SK-N-SH (cell line): ENCODE results near the gene MCM9. TPM values are rescaled to one million over a fixed set of nuclear protein-coding genes. Genes with fewer than 3 reads are reported as not detected.

Experiments
- CTCF ChIA-PET: fragments of 300-600, 350-600 bp; formaldehyde crosslinking; extraction: SDS; loops from one replicate; lab custom pipeline; 2021; lab: Yijun Ruan, JAX
- POLR2A ChIA-PET: fragments of 350-600 bp; sonication (Branson Sonifier 250); formaldehyde crosslinking; extraction: SDS; loops from one replicate; lab custom pipeline; 2020; ENCODE audit warnings: antibody characterized with exemption, inconsistent platforms; lab: Yijun Ruan, JAX
- DNase-seq: peaks from one replicate; pipeline ENCODE4 v3.0.0; 2012
- H2AFZ ChIP-seq: fragments of 200-600 bp; sonication (generic); 2 replicates; pipeline ENCODE4 v1.8.1; 2016; ENCODE audit warnings: antibody characterized with exemption, mild to moderate bottlenecking, low read depth
- H3F3A ChIP-seq: fragments of 200-600 bp; sonication (generic); replicated peaks from 2 replicates; pipeline ENCODE3; 2016; ENCODE audit warnings: antibody characterized with exemption, mild to moderate bottlenecking; ENCODE audit not compliant: insufficient read depth
- H3K27ac ChIP-seq, 2 experiments: fragments of 200-500 bp in 1 of 2; fragments of 200-600 bp in 1 of 2; sonication (Bioruptor generic) in 1 of 2; sonication (generic), shearing (Covaris generic) in 1 of 2; 2 replicates each; pipeline versions ENCODE4 v1.5.1 to v1.6.1; 2014 to 2016; ENCODE audit warnings: low read depth in 2 of 2, inconsistent platforms in 1 of 2, low read length in 1 of 2, mild to moderate bottlenecking in 1 of 2, mixed read lengths in 1 of 2
- H3K27me3 ChIP-seq: fragments of 200-600 bp; sonication (generic), shearing (Covaris generic); 2 replicates; pipeline ENCODE4 v1.6.1; 2016; ENCODE audit warnings: mixed run types; ENCODE audit not compliant: insufficient read depth
- H3K36me3 ChIP-seq, 2 experiments: fragments of 200-500 bp in 1 of 2; fragments of 200-600 bp in 1 of 2; sonication (Bioruptor generic) in 1 of 2; sonication (generic) in 1 of 2; replicated peaks in 1 of 2; 2 replicates each; pipeline versions ENCODE3 to v1.5.1; 2014 to 2016; ENCODE audit warnings: low read length in 1 of 2, mild to moderate bottlenecking in 1 of 2; ENCODE audit not compliant: insufficient read depth in 2 of 2, control insufficient read depth in 1 of 2
- H3K4me1 ChIP-seq, 2 experiments: fragments of 200-500 bp in 1 of 2; fragments of 200-600 bp in 1 of 2; sonication (Bioruptor generic) in 1 of 2; sonication (generic), shearing (Covaris generic) in 1 of 2; 2 replicates each; pipeline versions ENCODE4 v1.5.1 to v1.6.1; 2014 to 2016; ENCODE audit warnings: low read depth in 1 of 2, low read length in 1 of 2, mixed run types in 1 of 2; ENCODE audit not compliant: insufficient read depth in 2 of 2, control insufficient read depth in 1 of 2
- H3K4me2 ChIP-seq: fragments of 200-600 bp; sonication (generic), shearing (Covaris generic); 2 replicates; pipeline ENCODE4 v1.6.1; 2017; ENCODE audit warnings: mixed run types
- H3K4me3 ChIP-seq, 2 experiments: fragments of 200-500 bp in 1 of 2; fragments of 200-600 bp in 1 of 2; sonication (Bioruptor generic) in 1 of 2; sonication (generic), shearing (Covaris generic) in 1 of 2; 2 replicates each; pipeline versions ENCODE4 v1.5.1 to v1.8.1; 2014 to 2016; ENCODE audit warnings: low read depth in 2 of 2, inconsistent platforms in 1 of 2, low read length in 1 of 2, mild to moderate bottlenecking in 1 of 2, mixed read lengths in 1 of 2, moderate library complexity in 1 of 2
- H3K79me2 ChIP-seq: fragments of 200-600 bp; sonication (generic); 2 replicates; pipeline ENCODE4 v1.8.1; 2017; ENCODE audit warnings: mild to moderate bottlenecking; ENCODE audit not compliant: insufficient read depth
- H3K9ac ChIP-seq: fragments of 200-600 bp; sonication (generic); 2 replicates; pipeline ENCODE4 v1.6.1; 2017; ENCODE audit warnings: mixed run types
- H3K9me2 ChIP-seq: fragments of 200-600 bp; sonication (generic); 2 replicates; pipeline ENCODE4 v1.6.1; 2017; ENCODE audit warnings: mixed run types
- H3K9me3 ChIP-seq: fragments of 200-600 bp; sonication (generic); 2 replicates; pipeline ENCODE4 v1.6.1; 2017; ENCODE audit warnings: mixed run types, mild to moderate bottlenecking, moderate library complexity
- H4K20me1 ChIP-seq: fragments of 200-600 bp; sonication (generic); 2 replicates; pipeline ENCODE4 v1.6.1; 2017; ENCODE audit warnings: mild to moderate bottlenecking, mixed run types; ENCODE audit not compliant: insufficient read depth
- CHD2 ChIP-seq: fragments of 150-350 bp; IDR thresholded peaks from 2 replicates; pipeline ENCODE4 v1.6.1; 2018; ENCODE audit warnings: low read length; ENCODE audit not compliant: partially characterized antibody
- CTCF ChIP-seq: fragments of 200-600 bp; sonication (generic); IDR thresholded peaks from 2 replicates; pipeline ENCODE4 v1.6.1; 2017; ENCODE audit warnings: antibody characterized with exemption, mild to moderate bottlenecking, moderate library complexity
- ELF1 ChIP-seq: IDR thresholded peaks from 2 replicates; pipeline ENCODE4 v1.4.0; 2012
- EZH2phosphoT487 ChIP-seq: fragments of 200-600 bp; sonication (generic); IDR thresholded peaks from 2 replicates; pipeline ENCODE4 v1.6.1; 2017; ENCODE audit warnings: low read depth, mixed run types, mild to moderate bottlenecking, antibody characterized with exemption, moderate library complexity, borderline replicate concordance
- FOSL2 ChIP-seq: IDR thresholded peaks from 2 replicates; pipeline ENCODE4 v1.4.0; 2012; ENCODE audit warnings: low read depth, mild to moderate bottlenecking, moderate library complexity, borderline replicate concordance
- FOXM1 ChIP-seq: IDR thresholded peaks from 2 replicates; pipeline ENCODE4 v1.4.0; 2012; ENCODE audit warnings: low read depth, mild to moderate bottlenecking
- GABPA ChIP-seq: IDR thresholded peaks from 2 replicates; pipeline ENCODE4 v1.4.0; 2012; ENCODE audit warnings: low read depth, mild to moderate bottlenecking
- GATA2 ChIP-seq: sonication (generic); formaldehyde crosslinking; IDR thresholded peaks from 2 replicates; pipeline ENCODE4 v1.5.0; 2020; ENCODE audit warnings: mild to moderate bottlenecking, missing genetic modification reagents
- IRF3 ChIP-seq: fragments of 150-350 bp; IDR thresholded peaks from 2 replicates; pipeline ENCODE4 v1.6.1; 2016; ENCODE audit warnings: mild to moderate bottlenecking, low read depth, low read length
- JUND ChIP-seq: IDR thresholded peaks from 2 replicates; pipeline ENCODE4 v1.4.0; 2012
- MAX ChIP-seq: IDR thresholded peaks from 2 replicates; pipeline ENCODE4 v1.4.0; 2012; ENCODE audit warnings: low read depth
- MEF2A ChIP-seq: IDR thresholded peaks from 2 replicates; pipeline ENCODE4 v1.4.0; 2012; ENCODE audit warnings: low read depth, borderline replicate concordance
- NRF1 ChIP-seq: IDR thresholded peaks from 2 replicates; pipeline ENCODE4 v1.6.1; 2012; ENCODE audit warnings: low read depth, mild to moderate bottlenecking, low read length
- RAD21 ChIP-seq: IDR thresholded peaks from 2 replicates; pipeline ENCODE4 v1.6.1; 2012; ENCODE audit warnings: mild to moderate bottlenecking, low read length
- RCOR1 ChIP-seq: fragments of 150-350 bp; IDR thresholded peaks from 2 replicates; pipeline ENCODE4 v1.6.1; 2017; ENCODE audit warnings: antibody characterized with exemption, low read length
- RXRA ChIP-seq: IDR thresholded peaks from 2 replicates; pipeline ENCODE4 v1.4.0; 2012; ENCODE audit warnings: low read depth, mild to moderate bottlenecking, borderline replicate concordance
- SIN3A ChIP-seq: IDR thresholded peaks from 2 replicates; pipeline ENCODE4 v1.6.1; 2012; ENCODE audit warnings: low read depth, mild to moderate bottlenecking, low read length, moderate library complexity, borderline replicate concordance
- SMC3 ChIP-seq: IDR thresholded peaks from 2 replicates; pipeline ENCODE4 v1.6.1; 2012; ENCODE audit warnings: low read depth, low read length, improper control_type of control experiment
- TAF1 ChIP-seq: IDR thresholded peaks from 2 replicates; pipeline ENCODE4 v1.6.1; 2012; ENCODE audit warnings: low read depth, mild to moderate bottlenecking, low read length, moderate library complexity, borderline replicate concordance
- TEAD4 ChIP-seq: IDR thresholded peaks from 2 replicates; pipeline ENCODE4 v1.4.0; 2012; ENCODE audit warnings: mild to moderate bottlenecking, borderline replicate concordance; ENCODE audit not compliant: insufficient read depth
- USF2 ChIP-seq: fragments of 150-350 bp; IDR thresholded peaks from 2 replicates; pipeline ENCODE4 v1.6.1; 2017; ENCODE audit warnings: antibody characterized with exemption, low read length, low read depth, borderline replicate concordance
- YY1 ChIP-seq: IDR thresholded peaks from 2 replicates; pipeline ENCODE4 v1.4.0; 2012; ENCODE audit warnings: low read depth, mild to moderate bottlenecking
- WGBS: methylation state at CpG from one replicate; pipeline ENCODE4 v1.1.6; 2017; ENCODE audit warnings: low lambda C conversion rate; 5-methylcytosine and 5-hydroxymethylcytosine counted together
- polyA plus RNA-seq, 3 experiments: library from polyadenylated mRNA; depleted of rRNA; stranded (reverse); fragments of >200 nt; gene quantifications; 2 replicates each; pipeline ENCODE4 v1.2.3, GENCODE V29; 2012
- TF ChIP-seq, protein P1 (sequence below): IDR thresholded peaks from 2 replicates; pipeline ENCODE4 v1.4.0; 2012; ENCODE audit warnings: low read depth, borderline replicate concordance

MCM9 gene
- polyA plus RNA-seq, 1 of the 3 experiments (the other 2 are of a cell fraction), result 1.7 TPM

GRCh38 chr6:118894425-118895260, 40.3 kb downstream of the MCM9 start (continued):
- TF ChIP-seq CTCF (no peak), RAD21 (no peak), YY1 (peak; percentile 64), ELF1 (no peak), SIN3A (0 out of 2 replicates have a peak, but pooled peaks have one; percentile 18)

GRCh38 chr6:118893807-118894424, 41.0 kb downstream of the MCM9 start, which contains the start of gene ASF1A:
TSS of gene ASF1A (plus strand) at chr6:118894152. CDS start at chr6:118894414, 262 bp downstream.
- H3K27ac ChIP-seq, result peak within 1 kb of the TSS; percentile 74 to 92
- WGBS, result 4% methylated on average over 33 of the region's 51 CpGs
- H2AFZ ChIP-seq, result peak within 1 kb of the TSS; percentile 90
- H3K9ac ChIP-seq, result peak within 1 kb of the TSS; percentile 87
- CTCF ChIA-PET, result interaction anchor here (0.8 to 2.7 kb wide), 6 partner anchors 11 to 328 kb away, joined by 3 to 15 read pairs (median 4); no protein-coding TSS in a partner anchor
- no peaks in the 10 kb centered on the region for H3K9me3 ChIP-seq
- H4K20me1 ChIP-seq, result no peaks in the 10 kb centered on the region
- H3K27me3 ChIP-seq, result no peaks in the 10 kb centered on the region
- peak within 1 kb of the TSS; percentile 88 for H3K4me2 ChIP-seq
- H3K4me1 ChIP-seq, result peaks cover 7 to 20% of the 10 kb centered on the region in 2 experiments; a peak in 3 of 4 replicates
- H3F3A ChIP-seq, result peaks cover 18% of the 10 kb centered on the region
- no peaks in the 10 kb centered on the region for H3K9me2 ChIP-seq
- H3K79me2 ChIP-seq, result peaks cover 44% of the 10 kb centered on the region
- peak within 1 kb of the TSS; percentile 96 to 98 for H3K4me3 ChIP-seq
- peak; percentile 93 for DNase-seq
- H3K36me3 ChIP-seq, result peaks cover 8 to 10% of the 10 kb centered on the region in 2 experiments
- POLR2A ChIA-PET, result interaction anchor here (0.6 to 1.7 kb wide), 2 partner anchors 41 to 229 kb away, joined by 3 to 8 read pairs; partner anchors contain the start of gene MCM9
- no peak for TF ChIP-seq IRF3
- peak; percentile 68; the same call in 1 of the 2 replicates for TF ChIP-seq SIN3A
- TF ChIP-seq GATA2 (CRISPR knock-in tag), result no peak
- TF ChIP-seq EZH2phosphoT487, result no peak
- peak; percentile 51 for TF ChIP-seq SMC3
- peak; percentile 47; the same call in 1 of the 2 replicates for TF ChIP-seq RCOR1
- TF ChIP-seq ELF1, result no peak
- TF ChIP-seq TAF1, result peak; percentile 85
- TF ChIP-seq FOXM1, result no peak
- TF ChIP-seq MAX, result no peak; the same call in 1 of the 2 replicates
- TF ChIP-seq GABPA, result 0 out of 2 replicates have a peak, but pooled peaks have one; percentile 20
- peak; percentile 73 for TF ChIP-seq CHD2
- TF ChIP-seq YY1, result peak; percentile 47; the same call in 1 of the 2 replicates
- peak; percentile 44; the same call in 1 of the 2 replicates for TF ChIP-seq NRF1
- no peak for TF ChIP-seq JUND
- peak; percentile 49 for TF ChIP-seq RAD21
- TF ChIP-seq TEAD4, result no peak
- no peak for TF ChIP-seq MEF2A
- no peak for TF ChIP-seq FOSL2
- TF ChIP-seq, protein P1, sequence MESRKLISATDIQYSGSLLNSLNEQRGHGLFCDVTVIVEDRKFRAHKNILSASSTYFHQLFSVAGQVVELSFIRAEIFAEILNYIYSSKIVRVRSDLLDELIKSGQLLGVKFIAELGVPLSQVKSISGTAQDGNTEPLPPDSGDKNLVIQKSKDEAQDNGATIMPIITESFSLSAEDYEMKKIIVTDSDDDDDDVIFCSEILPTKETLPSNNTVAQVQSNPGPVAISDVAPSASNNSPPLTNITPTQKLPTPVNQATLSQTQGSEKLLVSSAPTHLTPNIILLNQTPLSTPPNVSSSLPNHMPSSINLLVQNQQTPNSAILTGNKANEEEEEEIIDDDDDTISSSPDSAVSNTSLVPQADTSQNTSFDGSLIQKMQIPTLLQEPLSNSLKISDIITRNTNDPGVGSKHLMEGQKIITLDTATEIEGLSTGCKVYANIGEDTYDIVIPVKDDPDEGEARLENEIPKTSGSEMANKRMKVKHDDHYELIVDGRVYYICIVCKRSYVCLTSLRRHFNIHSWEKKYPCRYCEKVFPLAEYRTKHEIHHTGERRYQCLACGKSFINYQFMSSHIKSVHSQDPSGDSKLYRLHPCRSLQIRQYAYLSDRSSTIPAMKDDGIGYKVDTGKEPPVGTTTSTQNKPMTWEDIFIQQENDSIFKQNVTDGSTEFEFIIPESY, result no peak
- TF ChIP-seq RXRA, result no peak
- TF ChIP-seq USF2, result no peak
